HG02588 (cell line): ENCODE measurements around the gene STARD3.
A peak's percentile ranks its signal among the peaks of the same experiment; 100 is the strongest.
"Not testable (repeated sequence)": the region's sequence is repeated elsewhere in the genome, so short reads cannot be mapped to it uniquely, and the experiment has no call there.

Experiments used
- ATAC-seq: cut with Tn5 transposase; IDR thresholded peaks from one replicate; pipeline ENCODE4 v1.9.1; 2021; ENCODE audit warnings: mild to moderate bottlenecking, moderate library complexity; ENCODE audit not compliant: unreplicated experiment

Gene STARD3

DNA sequence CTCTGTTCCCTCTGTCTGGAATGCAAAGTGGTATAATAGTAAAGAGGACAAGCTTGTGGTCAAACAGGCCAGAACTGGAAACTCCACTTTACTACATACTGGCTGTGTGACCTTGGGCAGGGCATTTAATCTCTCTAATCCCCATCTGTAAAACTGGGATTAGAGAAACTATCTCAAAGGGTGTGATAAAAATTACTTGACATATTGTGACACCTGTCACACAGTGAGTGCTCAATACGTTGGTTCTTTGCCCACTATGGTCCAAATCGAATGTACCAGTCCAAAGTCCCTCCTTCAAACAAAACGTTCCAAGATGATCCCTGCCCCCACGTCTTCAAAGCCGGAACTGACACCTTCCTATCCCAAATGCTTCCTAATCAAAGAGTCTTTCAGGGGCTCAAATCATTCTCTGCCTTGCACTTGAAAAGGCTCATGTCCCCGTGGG, 50.2 kb downstream of the STARD3 start:
- no peak for ATAC-seq

DNA sequence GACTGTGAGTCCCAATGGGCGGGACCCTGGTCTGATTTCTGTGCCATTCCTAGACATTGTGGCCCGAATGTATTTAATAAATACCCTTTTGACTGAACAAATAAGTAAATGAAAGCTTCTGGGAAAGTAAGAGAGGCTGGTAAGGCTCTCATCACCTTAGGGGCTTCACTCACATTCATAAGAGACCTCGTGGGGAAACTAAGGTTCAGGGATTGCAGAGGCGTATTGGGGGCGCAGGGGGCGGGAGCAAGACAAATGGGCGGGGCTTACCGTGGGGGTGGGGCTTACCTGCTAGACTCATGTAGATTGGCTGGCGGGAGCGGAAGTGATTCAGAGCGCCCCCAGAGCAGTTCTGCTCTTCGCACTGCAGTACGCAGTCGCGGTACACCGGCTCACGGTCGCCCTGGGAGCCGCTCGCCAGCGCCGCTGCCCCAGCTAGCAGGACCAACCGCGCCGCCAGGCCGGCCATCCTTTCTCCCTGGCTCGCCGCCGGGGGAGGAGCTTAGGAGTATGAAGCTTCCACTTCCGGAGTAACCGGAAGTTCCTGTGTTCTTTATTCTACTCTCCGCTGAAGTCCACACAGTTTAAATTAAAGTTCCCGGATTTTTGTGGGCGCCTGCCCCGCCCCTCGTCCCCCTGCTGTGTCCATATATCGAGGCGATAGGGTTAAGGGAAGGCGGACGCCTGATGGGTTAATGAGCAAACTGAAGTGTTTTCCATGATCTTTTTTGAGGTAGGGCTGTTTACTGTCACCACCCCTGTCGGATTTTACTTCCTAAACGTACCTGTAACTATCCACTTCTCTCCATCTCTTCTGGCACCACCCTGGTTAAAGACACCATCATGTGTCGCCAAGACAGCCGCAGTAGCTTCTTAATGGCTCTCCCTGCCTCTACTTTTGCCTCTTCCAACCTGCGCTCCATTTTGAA, 50.9 kb downstream of the STARD3 start, which contains the start of gene PGAP3:
Gene PGAP3 (minus strand): TSS at position 512 of the 929 bp plus-strand sequence. CDS start 43 bp downstream, at position 469.
- peak; percentile 79 for ATAC-seq

DNA sequence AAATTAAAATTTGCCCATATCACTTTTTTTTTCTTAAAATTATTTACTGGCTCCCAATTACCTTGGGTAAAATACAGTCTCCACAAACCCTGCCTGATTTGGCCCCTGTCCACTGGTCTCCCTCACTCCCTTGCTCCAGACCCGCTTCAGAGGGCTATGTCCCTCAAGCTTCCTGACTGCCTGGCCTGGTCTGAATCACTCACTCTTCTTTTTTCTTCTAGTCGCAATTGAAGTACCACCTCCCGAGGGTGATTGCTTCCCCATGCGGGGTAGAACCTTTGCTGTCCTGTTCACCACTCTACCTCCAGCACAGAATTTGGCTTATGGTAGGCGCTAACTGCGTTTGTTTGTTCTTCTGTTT, 51.5 kb downstream of the STARD3 start:
- ATAC-seq = no peak

DNA sequence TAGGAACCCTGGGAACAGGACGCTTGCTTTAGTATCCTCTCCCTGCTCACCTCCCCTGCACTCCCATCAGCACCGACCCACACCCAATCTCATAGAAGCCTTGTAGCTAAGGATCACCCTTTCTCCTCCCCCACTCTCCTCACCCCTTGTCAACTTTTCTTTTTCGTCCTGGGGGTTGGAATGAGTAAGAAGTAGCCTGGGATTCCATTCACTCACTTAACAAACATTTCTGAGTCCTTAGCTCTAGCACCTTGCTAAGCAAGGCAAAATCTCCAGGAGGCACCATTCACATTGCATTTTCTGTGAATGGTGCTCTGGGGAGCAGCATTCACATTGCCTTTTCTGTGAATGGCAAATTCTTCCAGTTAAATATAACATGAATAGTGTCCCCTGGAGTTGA, 52.0 kb downstream of the STARD3 start:
- ATAC-seq = no peak

DNA sequence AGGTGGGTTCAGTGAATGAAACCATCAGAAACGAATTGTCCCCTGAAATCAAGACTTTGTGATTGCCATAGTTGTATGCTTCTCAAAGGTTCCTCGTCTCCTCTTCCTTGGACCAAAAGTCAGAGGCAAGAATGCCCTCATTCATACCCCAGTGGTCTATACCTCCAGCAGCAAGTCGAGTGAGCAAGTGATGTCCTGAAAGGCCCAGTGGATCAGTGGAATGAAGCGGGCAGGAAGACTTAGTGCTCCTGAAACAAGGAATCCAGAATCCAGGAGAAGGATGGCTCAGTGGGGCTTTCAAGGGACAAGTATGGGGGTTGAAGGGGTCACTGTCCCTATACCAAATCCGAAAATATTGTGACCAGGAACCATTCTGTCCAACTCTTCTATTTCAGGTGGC, 57.6 kb downstream of the STARD3 start:
- no peak for ATAC-seq

DNA sequence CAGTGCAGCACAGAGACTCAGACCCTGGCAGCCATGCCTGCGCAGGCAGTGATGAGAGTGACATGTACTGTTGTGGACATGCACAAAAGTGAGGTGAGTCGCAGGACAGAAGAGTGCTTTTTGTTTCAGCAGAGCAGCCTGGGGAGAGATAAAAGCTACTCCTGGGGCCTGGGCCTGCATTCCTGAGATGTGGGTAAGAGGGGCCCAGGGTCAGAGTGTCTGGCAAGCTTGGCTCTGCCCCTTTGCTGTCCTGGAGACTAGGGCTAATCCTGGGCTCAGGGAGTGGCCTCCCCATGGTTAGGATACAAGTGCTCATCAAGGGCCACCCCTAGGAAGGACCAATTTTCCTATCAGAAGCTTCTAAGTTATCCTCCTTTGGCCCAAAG, 58.1 kb downstream of the STARD3 start:
- no peak for ATAC-seq

DNA sequence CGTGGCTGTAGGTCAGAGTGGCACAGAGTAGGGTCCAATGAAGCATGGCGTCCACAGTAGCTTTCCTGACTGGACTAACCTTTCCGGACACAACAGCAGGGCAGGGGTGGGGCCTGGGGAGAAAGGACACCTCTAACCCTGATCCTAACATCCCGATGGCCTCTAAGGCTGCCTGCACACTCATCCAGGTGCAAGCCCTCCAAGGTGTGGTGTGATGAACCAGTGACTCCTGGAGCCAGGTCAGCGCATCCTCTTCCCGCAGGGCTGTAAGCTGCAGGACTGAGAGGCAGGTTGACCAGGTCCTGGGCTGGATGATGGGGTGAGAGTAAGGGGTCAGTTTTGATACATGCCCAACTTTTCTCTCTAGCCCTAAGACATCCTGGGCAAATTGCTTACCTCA, 59.8 kb downstream of the STARD3 start:
- ATAC-seq = no peak

DNA sequence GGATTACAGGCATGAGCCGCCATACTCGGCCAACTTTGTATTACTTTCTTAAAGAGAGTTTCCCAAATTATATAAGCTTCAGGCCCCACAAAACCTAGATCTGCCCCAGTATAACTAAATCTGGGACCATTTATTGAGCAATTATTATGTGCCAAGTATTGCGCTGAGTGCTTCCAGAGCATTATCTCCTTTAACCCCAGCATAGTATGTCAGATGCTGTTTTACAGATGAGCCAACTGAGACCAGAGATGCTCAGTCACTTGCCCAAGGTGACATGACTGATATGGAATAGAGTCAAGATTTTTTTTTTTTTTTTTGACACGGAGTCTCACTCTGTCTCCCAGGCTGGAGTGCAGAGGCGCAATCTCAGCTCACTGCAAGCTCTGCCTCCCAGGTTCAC, 61.0 kb downstream of the STARD3 start:
- no peak for ATAC-seq

DNA sequence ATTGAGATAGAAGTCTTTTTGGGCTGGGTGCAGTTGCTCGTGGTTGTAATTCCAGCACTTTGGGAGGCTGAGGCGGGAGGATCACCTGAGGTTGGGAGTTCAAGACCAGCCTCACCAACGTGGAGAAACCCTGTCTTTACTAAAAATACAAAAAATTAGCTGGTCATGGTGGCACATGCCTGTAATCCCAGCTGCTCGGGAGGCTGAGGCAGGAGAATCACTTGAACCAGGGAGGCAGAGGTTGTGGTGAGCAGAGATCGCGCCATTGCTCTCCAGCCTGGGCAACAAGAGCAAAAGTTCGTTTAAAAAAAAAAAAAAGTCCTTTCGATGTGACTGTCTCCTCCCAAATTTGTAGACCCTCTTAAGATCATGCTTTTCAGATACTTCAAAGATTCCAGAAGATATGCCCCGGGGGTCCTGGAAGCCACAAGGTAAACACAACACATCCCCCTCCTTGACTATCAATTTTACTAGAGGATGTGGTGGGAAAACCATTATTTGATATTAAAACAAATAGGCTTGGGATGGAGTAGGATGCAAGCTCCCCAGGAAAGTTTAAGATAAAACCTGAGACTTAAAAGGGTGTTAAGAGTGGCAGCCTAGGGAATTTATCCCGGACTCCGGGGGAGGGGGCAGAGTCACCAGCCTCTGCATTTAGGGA, 62.3 kb downstream of the STARD3 start:
- not testable (repeated sequence) for ATAC-seq

DNA sequence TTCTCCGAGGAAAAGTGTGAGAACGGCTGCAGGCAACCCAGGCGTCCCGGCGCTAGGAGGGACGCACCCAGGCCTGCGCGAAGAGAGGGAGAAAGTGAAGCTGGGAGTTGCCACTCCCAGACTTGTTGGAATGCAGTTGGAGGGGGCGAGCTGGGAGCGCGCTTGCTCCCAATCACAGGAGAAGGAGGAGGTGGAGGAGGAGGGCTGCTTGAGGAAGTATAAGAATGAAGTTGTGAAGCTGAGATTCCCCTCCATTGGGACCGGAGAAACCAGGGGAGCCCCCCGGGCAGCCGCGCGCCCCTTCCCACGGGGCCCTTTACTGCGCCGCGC, 62.8 kb downstream of the STARD3 start, which contains the start of gene ERBB2:
Gene ERBB2 (plus strand): TSS at position 247 of the 330 bp plus-strand sequence. CDS start 175 bp downstream, outside the sequence.
- no peak for ATAC-seq

DNA sequence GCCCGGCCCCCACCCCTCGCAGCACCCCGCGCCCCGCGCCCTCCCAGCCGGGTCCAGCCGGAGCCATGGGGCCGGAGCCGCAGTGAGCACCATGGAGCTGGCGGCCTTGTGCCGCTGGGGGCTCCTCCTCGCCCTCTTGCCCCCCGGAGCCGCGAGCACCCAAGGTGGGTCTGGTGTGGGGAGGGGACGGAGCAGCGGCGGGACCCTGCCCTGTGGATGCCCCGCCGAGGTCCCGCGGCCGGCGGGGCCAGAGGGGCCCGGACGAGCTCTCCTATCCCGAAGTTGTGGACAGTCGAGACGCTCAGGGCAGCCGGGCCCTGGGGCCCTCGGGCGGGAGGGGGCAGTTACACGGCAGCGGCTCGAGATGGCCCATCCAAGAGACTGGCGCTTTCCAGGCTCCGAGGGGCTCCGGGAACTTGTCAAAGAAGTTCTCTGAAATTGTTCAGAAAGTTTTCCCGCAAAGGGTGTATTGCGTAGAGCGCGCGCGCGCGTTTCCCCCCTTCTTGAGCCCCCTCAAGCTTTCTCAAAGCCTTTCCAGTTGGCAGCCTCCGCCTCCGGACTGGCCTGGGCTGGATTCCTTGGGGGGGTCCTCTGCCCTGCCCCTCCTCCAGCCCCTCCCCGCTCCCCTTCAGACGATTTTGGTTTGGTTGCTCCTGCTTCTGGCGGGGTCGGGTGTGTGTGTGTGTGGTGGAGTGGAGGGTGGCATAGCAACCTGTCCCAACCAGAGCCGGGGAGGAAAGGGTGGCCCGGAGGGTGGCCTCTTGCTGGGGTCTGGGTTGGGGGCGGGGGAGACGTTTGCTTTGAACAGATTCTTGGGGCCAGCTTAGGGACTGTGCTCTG, 63.4 kb downstream of the STARD3 start:
- no peak for ATAC-seq

DNA sequence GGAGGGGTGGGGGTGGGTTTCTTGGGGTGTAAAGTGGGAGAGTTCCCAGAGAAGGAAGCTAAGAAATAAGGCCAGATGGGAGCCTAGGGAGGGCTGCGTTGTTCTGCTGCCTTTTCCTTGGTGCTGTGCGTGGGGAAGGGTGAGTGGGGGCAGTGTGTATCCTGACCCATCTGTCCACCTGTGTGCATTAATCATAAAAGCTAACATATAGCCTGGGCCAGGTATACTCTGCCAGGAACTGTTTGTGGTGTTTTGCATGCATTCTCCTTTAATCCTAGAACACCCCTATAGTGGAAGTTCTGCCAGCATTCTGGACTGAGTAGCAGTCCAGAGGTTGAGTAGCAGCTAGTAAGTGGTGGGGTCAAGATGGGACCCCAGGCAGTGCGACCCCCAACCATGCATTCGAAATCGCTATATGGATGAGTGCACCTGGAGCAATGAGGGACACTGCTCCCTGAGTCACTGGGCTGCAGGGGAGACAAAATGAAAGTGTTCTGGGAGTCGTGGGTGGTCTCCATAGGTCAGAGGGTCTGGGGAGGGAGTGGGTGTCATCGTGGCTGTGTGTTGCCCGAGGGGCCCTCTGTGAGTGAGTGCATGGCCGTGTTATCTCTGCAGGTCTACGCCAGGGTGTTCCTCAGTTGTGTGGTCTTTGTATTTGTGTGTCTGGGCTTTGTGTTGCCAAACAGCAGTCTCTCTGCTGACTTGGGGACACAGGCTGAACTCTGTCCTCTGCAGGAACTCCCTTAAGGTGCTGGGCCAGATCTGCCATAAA, 64.3 kb downstream of the STARD3 start:
- ATAC-seq = no peak

DNA sequence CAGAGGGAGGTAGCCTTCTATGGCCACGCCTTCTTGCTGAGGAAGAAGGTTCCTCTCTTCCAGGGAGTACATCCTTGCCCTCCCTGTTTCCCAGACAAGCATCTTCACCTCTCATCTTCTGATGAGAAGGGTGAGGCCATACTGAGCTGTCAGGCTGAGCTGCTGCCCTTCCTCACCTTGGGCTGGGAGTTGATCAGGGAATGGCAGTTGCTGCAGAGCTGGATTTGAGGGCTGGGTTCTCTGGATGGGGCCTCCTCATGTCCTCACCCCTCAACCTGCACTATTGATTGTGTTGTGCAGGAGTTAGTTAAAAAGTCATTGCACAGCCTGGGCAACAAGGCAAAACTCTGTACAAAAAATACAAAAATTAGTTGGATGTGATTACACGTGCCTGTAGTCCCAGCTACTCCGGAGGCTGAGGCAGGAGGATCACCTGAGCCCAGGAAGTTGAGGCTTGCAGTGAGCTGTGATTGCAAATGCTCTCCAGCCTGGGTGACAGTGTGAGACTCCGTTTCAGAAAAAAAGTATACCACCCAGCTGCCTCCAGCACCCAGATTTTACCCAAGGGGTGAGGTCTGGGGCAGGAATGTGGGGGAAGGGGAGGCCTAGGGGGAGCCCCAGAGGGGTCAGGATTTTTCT, 65.0 kb downstream of the STARD3 start:
- no peak for ATAC-seq

DNA sequence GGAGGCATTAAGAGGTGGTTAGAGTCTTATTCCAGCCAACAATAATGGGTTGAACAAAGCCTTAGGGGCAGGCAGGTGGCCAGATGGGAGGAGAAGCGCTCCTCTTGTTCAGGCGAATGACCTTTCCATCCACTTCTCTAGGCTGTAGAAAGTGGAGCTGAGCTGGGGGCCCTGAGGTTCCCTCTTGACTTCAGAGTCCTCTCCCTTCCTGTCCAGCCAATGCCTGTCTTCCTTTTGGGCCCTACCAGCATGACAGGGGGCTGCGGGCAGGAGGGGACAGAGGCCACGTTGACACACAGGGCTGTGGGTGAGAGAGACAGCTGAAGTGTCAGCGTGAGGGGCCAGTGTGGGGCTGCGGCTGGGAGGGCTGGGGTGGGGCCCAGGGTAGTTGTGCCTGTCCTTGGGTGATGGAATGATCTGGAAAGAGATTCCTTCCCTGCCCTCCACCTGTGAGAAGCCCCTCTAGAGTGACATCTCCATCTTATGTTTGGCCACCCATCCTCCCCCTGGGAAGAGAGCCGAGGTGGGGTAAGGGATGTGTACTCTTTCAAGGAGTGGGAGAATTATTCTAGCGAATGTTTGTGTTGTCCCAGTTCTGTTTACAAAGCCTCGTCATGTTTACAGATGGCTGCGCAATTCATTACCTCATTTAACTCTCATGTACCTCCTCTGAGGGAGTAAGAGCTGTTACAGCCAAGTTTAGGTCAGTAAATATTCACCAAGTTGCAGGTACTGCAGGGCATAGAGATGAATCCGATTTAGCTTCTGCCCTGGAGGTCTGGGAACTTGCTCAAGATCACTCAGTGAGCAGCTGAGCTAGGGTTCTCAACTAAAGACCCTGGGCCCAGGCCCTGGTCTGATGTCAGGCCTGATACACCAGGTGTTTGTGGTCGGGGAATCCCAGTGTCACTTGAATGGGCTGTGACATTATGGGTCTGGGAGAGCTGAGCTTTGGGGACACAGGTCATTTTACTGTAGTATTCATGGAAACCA, 66.3 kb downstream of the STARD3 start:
- no peak for ATAC-seq

DNA sequence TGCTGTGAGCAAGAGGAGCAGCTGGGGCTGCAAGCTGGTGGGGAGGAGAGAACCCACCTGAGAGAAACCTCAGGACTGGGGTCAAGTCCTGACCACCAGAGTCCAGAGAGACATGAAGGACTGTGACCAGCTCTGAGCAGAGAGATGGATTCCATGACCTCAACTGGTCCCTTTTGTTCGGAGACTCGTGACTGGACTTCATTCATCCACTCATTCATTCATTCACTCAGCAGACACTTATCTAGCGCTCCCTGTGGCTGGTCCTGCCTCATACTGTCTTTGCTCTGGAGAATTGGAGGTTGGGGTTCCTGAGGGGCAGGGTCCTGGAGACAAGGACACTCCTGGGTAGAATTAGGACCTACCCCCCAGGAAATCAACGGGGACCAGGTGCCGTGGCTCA, 67.0 kb downstream of the STARD3 start:
- no peak for ATAC-seq

DNA sequence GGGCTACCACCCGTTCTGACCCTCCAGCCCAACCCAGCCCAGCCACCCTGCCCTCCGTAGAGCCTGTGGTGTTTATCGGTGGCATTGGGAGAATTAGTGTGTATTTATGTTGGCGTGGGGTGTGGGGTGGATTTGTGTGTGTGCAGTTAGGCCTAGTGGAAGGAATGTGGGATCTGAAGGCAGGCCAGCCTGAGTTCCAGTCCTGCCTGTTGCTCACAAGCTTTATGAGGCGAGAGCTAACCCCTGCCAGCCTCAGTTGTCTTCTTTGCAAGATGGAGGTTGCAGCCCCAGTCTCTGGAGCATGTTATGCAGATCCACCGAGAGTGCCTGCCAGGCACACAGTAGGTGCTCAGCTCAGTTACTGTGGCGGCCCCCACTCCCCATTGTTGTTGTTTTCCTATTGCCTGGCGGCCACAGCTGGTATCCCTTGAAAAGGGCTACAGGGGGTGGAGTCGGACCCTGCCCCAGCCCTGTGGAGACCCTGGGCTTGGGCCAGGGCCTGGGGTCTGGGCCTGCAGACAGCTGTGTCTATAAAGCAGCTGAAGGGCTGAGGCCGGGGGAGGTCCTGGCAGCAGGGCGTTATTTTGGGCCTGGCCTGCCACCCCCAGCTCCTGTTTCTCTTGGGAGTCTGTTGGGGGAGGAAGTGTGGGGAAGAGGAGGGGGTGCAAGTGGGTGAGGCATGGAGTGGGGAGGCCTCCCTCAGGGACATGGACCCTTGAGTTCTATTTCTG, 68.0 kb downstream of the STARD3 start:
- ATAC-seq = no peak

DNA sequence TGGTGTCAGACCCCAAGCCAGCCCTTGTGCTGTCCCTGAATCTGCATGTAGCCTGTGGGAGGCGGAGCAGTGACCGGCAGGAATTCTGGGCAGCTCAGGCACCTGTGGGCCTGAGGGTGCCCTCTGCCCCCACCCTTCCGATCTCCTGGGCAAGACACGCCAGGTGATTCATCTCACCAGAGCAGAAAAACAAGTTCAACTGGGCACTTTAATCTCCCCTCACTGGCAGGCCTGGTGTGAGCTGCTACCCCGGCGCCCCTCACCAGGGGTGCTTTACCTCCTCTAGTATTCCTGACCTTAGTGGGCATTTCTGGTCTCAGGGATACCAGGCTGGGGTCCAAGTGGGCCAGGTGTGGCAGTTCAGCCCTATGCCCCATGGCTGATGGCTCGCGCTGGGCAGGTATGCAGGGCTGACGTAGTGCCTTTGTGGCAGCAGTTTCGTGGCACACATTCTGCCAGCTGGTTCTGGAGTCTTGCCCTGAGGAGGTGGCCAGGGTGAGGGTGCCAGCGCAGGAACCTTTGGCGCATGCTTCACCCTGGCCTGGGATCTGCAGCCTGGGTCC, 68.9 kb downstream of the STARD3 start:
- ATAC-seq = no peak

DNA sequence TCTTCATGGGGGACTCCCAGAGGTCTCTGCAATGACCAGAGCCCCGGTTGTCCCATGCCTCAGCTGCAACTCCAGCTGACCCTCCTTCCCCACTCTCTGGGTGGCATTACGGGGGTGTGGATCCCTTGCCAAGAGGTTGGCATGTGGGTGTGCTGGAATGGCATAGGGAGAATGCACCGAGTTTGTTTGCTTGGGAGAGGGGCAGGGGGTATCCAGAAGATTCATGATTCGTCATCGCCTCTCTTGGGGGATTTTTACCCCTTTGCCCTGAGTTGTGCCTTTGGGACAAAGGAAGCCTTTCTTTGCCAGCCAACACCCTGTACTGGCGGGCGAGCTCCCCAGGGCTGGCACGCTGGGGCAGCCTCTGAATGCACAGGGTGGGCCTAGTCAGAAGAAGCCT, 69.4 kb downstream of the STARD3 start:
- no peak for ATAC-seq
